Immature natural killer cell (primary cell): ENCODE measurements around the gene PRB3. TPM values are rescaled to one million over a fixed set of nuclear protein-coding genes. Genes with fewer than 3 reads are reported as not detected.

ENCODE experiments used
- polyA plus RNA-seq, 3 donors: library from polyadenylated mRNA; unstranded; fragments of 300-500 nt; fragmentation: Illumina TruSeq; gene quantifications; one replicate each; pipeline ENCODE4 v1.2.3, GENCODE V29; 2021

The PRB3 gene
- polyA plus RNA-seq, 3 donors from 2014 or later = not detected

Other genes starting within 250 kb of the PRB3 start
- not detected for gene TAS2R19, start 247.1 kb downstream of the PRB3 start, polyA plus RNA-seq
- not detected for gene TAS2R31, start 238.3 kb downstream of the PRB3 start, polyA plus RNA-seq
- not detected for gene TAS2R46, start 207.4 kb downstream of the PRB3 start, polyA plus RNA-seq
- not detected for gene TAS2R43, start 177.4 kb downstream of the PRB3 start, polyA plus RNA-seq
- gene TAS2R30, start 135.1 kb downstream of the PRB3 start, polyA plus RNA-seq = not detected
- gene SMIM10L1, start 98.5 kb downstream of the PRB3 start, polyA plus RNA-seq = 10 to 100 TPM in 2 of 3 donors, 1 to 10 TPM in 1; 8.8 to 12.9 (median 12.8) TPM
- not detected for gene TAS2R42, start 82.8 kb downstream of the PRB3 start, polyA plus RNA-seq
- gene PRB4, start 40.7 kb upstream of the PRB3 start, polyA plus RNA-seq = not detected
- not detected for gene PRB2, start 125.9 kb upstream of the PRB3 start, polyA plus RNA-seq